Stimulated activated CD4-positive, alpha-beta T cell treated with anti-CD3 and anti-CD28 coated beads, Interleukin-12 subunit alpha, Interleukin-12 subunit beta, amount 100 ng/mL, for 48 hours (primary cell): ENCODE data around the gene SKP1.

Source experiments
- DNase-seq, 3 donors: peaks; one replicate each; pipeline ENCODE4 v3.0.0-alpha.2; 2020; ENCODE audit warnings: low read depth in 2 of 3, low spot score in 1 of 3

Gene SKP1

DNA sequence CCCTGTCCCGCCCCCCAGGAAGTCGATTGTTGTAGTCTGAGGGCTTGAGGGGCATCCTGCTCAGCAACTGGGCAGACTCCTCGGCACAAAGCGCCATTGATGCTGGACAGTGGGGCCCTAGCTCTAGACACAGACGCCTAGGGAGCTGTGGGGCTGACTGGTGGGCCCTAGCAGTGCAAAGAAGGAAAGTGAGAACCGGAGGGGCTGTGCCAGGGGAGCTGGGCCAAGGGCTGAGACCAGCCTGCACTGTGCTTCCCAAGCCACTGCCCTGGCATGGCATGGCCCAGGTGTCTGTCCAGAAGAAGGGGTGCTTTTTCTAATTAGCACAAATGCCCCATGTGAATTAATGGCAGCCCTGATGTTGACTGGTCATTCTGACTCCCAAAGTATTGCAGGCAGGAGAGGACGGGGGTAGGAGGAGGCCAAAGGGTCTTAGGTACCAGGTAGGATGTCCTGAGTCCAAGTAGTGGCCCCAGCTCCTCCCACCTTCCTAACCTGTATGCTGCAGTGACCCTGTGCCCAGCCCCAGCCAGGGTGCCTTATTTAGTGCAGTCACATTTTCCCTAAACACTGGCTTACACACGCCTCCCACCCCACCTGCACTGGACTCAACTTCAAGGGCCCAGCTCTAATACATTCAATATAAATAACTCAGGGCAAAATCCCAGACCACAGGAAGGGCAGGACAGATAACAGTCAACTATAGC lies 46.4 kb downstream of the SKP1 start:
- DNase-seq: no peak

DNA sequence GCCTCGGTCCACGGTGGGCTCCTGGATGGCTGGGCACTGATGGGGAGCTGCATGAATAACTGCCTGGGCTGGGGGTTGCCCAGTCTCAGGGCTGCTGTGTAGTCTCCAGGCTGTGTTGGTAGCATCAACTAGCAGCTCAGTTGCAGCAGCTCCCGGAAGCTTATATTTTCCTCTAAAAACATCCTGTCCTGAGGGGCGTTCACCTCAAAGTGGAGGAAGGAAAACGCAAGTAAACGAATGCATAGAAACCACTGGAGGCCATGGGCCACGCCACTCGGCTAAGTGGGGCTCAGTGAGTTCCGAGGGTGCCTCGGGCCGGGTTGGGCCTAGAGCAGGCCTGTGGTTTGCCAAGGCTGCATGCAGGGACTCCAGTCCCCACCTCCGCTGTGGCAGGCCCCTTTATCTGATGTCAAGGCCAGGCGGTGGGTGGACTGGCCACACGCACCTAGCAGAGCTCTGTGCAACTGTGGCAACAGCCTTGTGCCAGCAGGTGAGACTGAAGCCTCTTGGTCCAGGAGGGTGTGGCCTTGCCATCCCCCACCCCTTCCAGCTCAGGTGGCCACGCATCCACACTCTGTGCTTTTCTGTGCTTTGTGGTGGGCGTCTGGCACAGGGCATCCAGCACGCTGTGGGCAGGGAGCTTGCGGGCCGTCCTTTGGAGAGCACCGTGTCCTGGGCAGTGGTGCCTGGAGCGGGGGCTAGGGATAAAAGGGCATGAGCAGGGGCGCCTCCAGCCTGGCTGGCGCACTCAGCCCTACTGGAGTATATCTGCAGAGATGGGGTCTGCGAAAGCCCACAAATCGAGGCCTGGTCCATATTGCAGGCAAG lies 47.1 kb downstream of the SKP1 start:
- no peak for DNase-seq

DNA sequence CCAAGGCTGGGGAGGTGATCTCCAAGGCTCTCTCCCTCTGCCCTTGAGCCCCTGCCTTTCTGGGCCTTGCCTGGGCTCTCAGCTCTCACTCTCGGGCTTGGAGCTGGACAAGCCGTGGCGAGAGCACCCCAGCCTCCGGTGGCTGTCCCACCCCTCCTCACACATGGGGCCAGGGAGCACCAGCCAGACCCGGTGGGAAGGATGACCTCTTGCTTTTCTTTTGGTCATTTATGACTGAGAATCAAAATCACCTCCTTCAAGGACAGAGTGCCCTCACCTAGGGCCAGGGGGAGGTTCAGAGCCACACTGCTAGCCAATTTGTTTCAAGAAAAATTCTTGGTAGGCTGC lies 48.1 kb downstream of the SKP1 start:
- DNase-seq: no peak

DNA sequence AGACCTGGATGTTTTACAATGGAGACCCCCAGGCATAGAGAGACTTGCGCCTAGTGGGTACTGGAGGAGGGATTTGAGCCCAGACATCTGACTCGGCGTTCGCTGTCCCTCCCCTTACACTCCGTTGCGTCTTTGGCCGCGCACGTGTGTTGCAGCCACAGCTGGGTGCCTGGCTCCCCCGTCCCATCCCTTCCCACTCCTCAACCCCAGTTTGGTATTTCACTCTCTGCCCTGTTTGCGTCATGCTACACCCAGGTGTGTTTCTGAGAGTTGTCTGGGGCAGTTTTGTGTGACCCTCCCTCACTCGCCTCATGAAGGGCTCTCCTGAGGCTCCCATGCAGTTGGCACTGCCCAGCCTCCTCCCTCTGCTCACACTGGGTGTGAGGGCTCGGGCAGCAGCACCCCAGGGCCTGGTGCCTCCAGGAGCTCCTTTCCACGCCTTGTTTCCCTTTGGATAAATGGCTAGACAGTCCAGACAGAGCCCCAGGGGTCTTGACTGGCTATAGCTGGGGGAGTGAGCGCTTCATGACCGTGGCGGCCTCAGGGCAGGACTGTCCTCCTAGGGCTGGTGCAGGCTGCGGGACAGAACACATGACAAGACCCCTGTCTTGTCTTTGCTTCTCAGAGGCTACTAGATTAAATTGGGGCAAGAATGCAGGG lies 48.6 kb downstream of the SKP1 start:
- DNase-seq: no peak

DNA sequence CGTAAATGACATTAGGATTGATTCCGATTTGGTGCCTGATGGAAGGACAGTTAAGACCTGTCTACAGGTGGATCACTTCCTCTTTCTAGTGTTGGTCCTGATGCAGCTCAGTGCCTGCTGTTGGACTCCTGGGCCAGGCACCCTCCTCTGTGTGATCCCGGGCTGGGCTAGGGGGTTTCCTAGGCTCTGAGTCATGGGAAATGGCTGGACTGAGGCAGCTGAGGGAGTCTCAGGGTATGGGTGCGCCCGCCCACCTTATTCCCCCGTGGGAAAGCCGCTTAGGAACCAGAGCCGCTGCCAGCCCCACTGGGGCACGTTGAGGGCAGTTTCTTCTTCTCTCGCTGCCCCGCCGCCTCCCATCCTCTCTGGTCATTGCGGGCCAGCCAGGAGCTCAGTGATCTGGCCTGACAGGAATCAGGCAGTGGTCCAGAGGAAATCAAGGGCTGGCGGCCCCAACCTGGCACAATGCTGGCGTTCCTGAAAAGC lies 49.3 kb downstream of the SKP1 start:
- peak in 1 of 3 donors; percentile 44 for DNase-seq

DNA sequence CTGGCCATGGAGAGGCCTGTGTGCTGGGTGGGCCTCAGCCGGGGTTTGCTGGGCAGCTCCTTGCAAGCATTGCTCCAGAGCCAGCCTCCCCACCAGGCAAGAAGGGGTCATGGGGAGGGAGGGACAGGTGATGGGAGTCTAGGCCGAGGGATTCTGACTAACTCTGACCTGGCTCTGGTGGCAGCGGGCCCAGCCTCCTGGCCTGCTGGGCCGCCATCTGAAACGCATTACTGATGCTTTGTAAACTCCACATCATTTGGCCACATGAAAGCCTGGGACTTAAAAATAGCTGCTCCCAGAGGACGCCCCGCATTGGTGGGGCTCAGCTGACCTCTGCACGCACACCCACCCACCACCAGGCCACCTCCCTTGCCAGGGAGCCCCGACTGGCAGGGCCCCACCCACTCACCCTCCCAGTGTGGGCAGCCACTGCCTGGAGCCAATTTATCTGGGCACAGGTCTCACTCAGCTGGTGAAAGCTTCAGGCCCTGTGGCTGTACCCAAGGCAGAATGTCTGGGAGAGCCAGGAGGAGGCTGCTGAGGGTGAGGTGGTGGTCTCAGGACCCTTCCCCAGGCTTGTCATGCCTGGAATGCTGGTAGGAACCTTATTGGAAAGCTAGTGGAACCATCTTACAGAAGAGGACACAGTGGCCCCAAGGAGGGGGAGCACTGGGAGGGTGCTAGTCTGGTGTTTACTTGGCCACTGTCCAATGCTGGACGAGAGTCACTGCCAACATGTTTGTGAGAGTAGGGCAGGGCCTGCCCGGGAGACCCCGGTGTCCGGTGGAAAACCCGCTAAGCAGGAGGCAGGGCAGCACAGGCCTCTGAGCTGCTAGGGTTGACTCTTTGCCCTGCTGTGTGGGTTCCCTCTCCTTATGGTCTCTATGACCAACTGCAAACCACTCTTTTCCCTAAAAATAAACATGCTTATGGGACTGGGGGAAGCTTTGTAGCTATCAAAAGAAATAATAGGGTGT lies 51.4 kb downstream of the SKP1 start:
- no peak for DNase-seq

DNA sequence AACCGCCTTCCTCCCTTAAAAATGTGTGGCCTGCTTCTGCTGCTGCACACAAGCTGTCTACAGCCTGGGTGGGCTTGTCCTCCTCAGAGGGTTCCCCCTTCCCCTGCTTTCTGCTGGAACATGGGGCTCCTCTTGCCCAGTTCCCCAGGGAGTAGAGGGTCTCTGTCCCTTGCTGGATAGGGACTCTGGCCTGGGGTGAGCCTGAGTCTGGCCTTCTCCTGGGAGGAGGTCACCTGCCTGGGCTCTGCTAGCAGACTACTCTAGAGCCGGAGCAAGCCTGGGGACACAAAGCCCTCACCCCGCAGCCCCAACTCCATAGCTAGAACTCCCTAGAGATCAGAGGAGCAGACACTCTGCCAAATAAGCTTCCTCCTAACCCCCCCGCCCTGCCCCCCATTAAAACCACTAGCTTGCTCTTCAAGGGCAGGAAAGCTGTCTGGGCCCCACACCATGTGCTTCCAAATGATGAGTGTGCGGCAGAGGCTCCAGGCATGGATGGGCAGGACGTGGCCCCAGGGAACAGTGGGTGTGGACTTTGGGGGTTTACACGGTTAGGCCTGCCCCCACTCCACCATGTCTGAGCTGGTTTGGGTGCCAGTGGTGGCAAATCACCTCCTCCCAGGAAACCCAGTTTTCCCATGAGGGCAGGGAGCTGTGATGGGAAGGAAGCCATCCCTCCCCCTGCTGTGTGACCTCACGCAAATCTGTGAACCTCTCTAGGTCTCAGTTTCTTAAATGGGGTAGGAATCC lies 52.3 kb downstream of the SKP1 start:
- DNase-seq: no peak

DNA sequence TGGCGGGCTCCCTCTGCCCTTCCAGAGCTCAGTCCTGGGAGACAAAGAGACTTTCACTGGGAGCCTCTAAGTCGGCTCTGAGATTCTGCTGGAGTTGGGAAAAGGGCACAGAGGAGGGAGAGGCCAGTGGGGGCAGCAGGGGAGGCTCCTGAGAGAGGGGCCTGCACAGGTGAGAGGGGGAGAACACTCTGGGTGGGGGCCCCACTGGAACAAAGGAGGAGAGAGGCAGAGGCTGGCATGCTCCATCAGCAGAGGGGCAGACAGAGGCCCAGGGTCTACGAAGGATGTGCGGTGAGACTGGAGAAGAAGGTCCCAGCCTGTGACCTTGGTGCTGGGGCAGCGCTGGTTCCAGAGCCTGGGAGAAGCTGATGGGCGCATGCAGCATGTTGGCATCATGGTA lies 53.4 kb downstream of the SKP1 start:
- no peak for DNase-seq

DNA sequence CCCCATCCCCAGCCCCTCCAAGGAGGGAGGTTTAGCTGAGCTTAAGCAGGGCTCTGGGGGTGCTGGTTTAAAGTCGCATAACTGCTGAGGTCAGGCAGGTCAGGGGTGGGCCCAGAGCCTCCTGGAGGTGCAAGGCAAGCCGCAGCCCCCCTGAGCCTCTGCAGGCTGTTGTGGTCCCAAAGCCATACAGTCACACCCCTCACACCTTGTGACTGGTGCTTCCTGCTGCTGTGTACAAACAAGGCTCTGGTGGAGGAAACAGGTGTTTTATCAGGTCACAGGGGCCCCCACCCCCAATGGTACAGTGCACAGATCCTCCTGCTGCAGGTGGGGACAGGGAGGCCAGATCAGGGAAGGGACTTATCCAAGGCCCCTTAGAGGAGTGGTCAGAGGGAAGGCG lies 54.2 kb downstream of the SKP1 start:
- DNase-seq: no peak

DNA sequence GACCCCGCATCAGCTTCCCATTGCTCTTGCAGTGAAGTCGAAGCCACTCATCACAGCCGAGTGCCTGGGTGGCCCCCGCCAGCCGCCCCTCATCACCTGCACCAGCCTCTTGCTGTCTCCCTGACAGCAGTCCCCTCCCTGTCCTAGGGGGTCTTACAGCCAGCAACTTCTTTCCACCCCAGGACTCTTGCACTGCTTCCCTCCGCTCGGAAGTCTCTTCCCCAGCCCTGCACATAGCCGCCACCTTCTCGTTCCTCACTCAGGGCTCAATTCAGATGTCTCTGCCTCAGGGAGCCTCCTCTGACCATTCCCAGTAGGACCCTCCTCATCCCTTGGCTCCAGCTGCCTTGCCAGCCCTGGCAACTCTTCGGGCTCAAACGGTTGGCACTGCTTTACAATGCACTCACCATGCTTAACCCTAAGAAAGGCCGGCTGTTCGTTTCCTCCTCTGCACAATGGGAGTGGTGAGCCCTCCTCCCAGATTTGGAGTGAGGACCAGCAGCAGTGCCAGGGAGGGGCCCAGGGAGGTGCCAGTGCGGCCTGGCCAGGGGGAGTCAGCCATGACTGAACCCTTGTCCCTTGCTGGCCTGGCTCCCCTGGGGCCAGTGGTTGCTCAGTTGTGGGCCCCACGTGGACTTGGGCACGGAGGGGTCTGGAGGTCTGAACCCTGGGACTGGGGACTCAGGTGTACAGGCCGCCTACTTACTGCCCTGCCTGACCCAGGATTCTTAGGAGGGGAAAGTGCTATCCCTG lies 56.2 kb downstream of the SKP1 start:
- DNase-seq: no peak

DNA sequence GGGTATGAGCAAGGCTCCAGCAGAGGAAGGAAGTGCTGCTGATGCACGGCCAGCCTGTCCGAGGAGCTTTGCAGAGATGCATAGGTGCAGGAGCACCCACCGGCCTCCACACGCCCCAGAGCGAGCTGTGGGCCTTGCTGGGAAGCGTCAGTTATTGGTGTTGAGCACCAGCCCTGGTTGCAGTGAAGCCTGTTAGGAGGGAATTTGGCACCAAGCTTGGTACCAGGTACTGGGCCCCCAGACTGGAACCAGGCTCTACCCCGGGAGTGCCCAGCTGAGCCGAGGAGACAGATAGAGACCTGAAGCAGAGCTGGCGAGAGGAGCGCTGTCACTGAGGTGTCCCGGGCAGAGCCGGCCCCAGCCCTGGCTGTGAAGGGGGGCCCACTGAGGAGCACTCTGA lies 57.0 kb downstream of the SKP1 start:
- DNase-seq: no peak

DNA sequence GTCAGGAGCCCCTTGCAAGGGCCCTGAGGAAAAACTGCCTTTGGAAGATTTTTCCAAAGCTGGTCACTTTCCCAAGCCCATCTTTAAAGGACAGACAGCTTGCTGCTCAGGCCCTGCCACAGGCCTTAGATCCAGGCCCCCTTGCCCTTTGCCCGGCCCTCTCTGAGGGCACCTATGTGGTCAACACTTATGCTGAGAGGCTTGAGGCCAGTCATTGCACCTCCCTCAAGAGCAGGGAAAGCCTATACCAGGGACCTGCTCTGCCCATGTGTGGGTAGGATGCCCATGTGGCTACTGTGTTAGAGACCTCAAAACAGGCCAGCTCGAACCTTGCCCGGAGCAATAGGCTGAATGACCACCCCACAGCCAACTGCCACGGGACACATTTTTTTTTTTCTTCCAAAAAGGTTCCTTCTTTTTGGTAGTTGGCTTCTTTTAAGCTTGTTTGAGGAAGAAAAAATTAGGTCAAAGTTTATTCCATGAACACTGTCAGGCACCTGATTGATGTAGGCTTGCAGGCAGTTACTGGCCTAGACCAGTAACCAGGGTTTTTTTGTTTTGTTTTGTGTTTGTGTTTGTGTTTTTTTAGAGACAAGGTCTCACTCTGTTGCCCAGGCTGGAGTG lies 58.4 kb downstream of the SKP1 start:
- DNase-seq: no peak

DNA sequence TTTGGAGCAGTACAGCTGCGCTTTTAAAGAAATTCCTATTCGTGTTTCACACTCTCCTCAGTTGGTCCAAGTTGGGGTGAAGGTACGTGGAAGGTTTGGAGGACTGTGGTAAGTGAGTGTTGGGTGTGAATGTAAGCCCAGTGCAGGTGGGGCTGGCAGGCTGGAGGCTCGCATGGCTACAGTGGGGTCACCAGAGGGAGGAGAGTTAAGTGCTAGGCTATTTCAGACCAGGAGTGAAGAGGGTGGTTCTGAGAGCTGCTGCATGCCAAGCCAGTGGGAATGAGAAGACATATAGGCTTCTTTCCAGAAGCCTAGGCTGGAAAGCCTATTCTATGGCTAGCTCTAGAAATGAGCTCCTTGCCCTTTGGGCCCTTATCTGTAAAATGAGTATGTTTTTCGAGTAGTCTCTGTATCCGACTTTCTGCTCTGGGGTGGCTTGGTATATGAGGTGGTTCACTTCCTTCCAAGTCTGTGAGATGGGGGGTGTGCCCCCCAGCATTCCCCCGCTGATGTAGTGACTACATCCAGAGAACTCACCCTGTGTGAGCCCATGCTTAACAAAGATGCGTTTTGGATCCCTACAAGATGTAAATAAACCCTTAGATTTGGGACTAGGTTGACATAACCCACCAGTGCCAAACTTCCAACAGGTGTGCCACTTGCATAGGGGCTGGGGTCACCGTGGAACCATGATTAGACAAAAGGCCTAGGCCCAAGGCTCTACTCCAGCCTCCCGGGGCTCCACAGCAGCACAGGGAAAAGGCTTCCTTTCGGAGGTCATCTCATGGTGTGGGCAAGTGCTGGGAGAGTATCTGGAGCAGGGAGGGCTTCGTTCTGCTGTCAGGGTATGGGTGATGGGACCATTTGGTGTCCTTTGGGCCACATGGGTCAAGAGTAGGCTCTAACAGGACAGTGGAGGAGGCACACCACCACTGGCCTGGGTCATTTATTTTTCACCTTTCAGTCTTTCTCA lies 59.7 kb downstream of the SKP1 start:
- no peak for DNase-seq

DNA sequence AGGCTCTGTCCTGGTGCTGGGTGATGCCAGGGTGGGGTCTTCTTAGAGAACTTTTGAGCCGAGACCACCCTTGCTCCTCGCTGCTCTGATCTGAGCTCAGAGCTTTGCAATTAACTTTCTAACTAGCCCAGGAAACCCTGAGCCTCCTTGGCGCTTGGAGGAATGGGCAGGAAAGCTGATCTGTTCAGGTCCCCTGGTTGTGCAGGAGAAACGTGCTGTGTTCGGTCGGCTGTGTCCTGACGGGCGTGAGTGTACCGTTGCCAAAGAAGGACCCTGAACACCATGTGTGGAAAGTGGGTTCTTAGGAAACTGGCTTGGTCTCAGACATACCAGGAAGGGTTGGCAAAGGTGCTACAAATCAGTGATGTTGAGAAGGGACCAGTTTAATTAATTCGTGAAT lies 60.5 kb downstream of the SKP1 start:
- DNase-seq: no peak

DNA sequence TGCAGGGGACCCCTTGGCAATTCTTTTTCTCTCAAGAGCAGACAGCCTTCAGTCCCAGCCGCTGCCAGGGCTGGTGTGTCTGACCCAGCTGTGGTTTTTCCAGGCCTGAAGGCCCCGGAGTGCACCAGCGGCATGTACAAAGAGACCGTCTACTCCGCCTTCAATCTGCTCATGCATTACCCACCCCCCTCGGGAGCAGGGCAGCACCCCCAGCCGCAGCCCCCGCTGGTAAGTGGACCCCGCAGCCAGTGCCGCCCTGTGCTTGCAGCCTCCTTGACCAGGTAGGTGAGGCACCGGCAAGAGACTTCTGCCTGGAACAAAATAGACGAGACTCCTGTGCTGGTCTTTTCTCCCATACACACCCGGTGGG lies 61.0 kb downstream of the SKP1 start:
- no peak for DNase-seq

DNA sequence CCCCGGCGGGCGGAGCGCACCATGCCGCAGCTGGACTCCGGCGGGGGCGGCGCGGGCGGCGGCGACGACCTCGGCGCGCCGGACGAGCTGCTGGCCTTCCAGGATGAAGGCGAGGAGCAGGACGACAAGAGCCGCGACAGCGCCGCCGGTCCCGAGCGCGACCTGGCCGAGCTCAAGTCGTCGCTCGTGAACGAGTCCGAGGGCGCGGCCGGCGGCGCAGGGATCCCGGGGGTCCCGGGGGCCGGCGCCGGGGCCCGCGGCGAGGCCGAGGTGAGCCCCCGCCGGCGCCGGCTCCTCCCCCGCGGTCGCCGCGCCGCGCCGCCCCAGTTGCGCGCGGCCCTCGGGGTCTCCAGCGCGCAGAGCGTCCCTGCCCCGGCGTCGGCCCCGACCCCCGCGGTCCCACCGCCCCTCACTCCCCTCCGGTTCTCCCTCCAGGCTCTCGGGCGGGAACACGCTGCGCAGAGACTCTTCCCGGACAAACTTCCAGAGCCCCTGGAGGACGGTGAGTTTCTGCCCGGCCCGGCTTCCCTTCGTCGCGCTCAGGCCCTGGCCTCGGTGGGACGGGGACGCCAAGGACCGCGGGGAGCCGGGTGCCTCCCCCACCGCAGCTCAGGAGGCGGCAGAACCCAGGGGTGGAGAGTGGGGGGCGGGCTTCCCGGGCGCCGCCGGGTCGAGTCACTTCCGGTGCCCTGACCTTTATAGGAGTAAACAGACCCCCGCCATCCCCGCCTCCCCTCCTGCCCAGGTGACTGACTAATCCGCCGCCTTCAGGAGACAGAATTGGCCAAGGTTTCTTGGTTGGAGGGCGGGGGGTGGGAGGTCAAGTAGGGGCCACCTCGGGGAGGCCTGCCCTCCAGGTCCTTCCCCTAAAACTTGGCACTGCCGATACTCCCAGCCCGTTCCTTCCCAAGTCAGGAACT lies 61.6 kb downstream of the SKP1 start:
- peak in 2 of 3 donors; percentile 57 to 60 for DNase-seq
